Measurements from ENCODE around the gene TICAM2.

TICAM2 gene

GRCh38 chr5:115583474-115583873, 18.8 kb downstream of the TICAM2 start:
- no peak for DNase-seq (ENCODE audit: insufficient read length, low spot score)
- TF ChIP-seq CTCF (IDR thresholded peaks at IDR 0.05; ENCODE audit: insufficient read depth, missing control alignments): no peak
- FAIRE-seq: no peak

GRCh38 chr5:115580941-115581340, 21.3 kb downstream of the TICAM2 start:
- no peak for TF ChIP-seq CTCF (IDR thresholded peaks at IDR 0.05; ENCODE audit: insufficient read depth, missing control alignments)
- FAIRE-seq (no peak), DNase-seq (ENCODE audit: insufficient read length, low spot score) (no peak)

DNA sequence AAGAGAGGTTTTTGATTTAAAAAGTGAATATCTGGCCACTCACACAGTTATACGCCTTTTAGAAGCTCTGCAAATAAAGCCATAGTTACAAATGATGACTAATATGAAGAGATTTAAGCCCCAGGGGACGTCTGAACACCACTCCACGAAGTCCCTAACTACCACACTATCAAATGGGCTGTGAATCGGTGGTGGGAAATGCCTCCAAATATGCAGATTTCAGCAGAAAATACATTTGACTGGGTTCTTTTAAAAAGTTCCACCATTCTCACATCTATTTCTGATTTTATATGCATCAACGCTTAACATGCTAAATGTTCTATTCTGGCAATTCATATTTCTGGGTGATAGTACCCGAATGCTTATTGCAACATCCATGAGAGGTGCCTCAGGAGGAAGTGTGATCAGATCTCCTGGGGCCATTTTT, 22.5 kb downstream of the TICAM2 start:
- FAIRE-seq (no peak), DNase-seq (ENCODE audit: insufficient read length, low spot score) (no peak)
- no peak for TF ChIP-seq CTCF (IDR thresholded peaks at IDR 0.05; ENCODE audit: insufficient read depth, missing control alignments)

GRCh38 chr5:115579216-115579615, 23.1 kb downstream of the TICAM2 start:
- FAIRE-seq: no peak

DNA sequence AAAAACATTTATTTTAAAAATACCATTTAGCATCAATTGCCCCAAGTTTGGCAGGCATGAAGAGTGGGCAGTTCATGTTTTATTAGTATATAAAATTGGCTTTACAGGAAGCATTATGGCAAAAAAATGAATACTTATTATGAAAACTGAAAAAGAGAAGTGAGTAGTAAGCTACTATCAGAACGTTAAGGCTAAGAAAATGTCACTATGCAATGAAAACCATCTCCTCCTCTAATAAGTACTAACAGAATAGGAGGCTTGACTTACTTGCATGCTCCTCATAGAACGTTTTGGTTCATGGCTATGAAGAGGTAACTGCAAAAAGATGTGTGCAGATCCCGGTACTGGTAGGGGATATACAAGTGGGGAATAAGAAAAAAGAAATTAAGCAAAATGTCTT, 23.6 kb downstream of the TICAM2 start:
- FAIRE-seq: no peak
- DNase-seq (ENCODE audit: insufficient read length, low spot score): no peak
- TF ChIP-seq CTCF (IDR thresholded peaks at IDR 0.05; ENCODE audit: insufficient read depth, missing control alignments): no peak

More at GRCh38 chr5:115579216-115579615, 23.1 kb downstream of the TICAM2 start:
- no peak for DNase-seq (ENCODE audit: insufficient read length, low spot score)
- TF ChIP-seq CTCF (IDR thresholded peaks at IDR 0.05; ENCODE audit: insufficient read depth, missing control alignments): no peak

DNA sequence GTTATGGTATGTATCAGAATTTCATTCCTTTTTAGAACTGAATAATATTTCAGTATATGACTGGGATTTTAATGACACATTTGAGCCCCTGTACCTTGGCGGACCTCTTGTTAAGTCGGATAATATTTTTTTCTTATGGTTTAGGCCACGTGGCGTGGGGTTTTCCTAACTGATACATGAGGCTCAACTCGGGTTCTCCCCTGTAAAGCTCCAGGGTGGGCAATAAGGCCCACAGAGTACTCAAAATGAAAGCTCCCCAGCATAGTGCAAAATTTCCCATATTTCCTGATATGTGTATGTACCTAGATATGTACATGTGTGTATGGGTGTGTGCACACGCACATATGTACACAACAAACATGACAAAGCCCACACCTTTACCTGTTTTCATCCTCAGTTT, 24.5 kb downstream of the TICAM2 start:
- DNase-seq (ENCODE audit: insufficient read length, low spot score): no peak
- no peak for FAIRE-seq
- TF ChIP-seq CTCF (IDR thresholded peaks at IDR 0.05; ENCODE audit: insufficient read depth, missing control alignments): no peak

DNA sequence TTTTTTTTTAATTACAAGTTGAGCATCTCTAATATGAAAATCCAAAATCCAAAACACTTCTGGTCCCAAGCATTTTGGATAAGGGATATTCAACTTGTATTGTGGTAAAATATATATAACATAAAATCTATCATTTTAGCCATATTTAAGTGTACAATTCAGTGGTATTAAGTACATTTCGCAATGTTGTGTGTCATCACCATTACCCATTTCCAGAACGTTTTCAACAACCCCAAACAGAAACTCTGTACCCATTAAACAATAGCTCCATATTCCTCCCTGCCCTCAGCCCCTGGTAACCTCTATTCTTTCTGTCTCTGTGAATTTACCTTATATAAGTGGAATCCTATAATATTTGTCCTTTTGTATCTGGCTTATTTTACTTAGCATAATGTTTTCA, 24.9 kb downstream of the TICAM2 start:
- TF ChIP-seq CTCF (IDR thresholded peaks at IDR 0.05; ENCODE audit: insufficient read depth, missing control alignments): no peak

More for the DNA sequence above, 24.9 kb downstream of the TICAM2 start:
- FAIRE-seq (no peak), DNase-seq (ENCODE audit: insufficient read length, low spot score) (no peak)
